Stimulated activated naive CD4-positive, alpha-beta T cell treated with Interleukin-2 at 50 U/mL for 16 hours (primary cell): ENCODE results near the gene IL17RB.

ENCODE experiments used
- DNase-seq: peaks from one replicate; lab custom pipeline; 2025; lab: John Stamatoyannopoulos, UW

Gene IL17RB, protein sequence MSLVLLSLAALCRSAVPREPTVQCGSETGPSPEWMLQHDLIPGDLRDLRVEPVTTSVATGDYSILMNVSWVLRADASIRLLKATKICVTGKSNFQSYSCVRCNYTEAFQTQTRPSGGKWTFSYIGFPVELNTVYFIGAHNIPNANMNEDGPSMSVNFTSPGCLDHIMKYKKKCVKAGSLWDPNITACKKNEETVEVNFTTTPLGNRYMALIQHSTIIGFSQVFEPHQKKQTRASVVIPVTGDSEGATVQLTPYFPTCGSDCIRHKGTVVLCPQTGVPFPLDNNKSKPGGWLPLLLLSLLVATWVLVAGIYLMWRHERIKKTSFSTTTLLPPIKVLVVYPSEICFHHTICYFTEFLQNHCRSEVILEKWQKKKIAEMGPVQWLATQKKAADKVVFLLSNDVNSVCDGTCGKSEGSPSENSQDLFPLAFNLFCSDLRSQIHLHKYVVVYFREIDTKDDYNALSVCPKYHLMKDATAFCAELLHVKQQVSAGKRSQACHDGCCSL

DNA sequence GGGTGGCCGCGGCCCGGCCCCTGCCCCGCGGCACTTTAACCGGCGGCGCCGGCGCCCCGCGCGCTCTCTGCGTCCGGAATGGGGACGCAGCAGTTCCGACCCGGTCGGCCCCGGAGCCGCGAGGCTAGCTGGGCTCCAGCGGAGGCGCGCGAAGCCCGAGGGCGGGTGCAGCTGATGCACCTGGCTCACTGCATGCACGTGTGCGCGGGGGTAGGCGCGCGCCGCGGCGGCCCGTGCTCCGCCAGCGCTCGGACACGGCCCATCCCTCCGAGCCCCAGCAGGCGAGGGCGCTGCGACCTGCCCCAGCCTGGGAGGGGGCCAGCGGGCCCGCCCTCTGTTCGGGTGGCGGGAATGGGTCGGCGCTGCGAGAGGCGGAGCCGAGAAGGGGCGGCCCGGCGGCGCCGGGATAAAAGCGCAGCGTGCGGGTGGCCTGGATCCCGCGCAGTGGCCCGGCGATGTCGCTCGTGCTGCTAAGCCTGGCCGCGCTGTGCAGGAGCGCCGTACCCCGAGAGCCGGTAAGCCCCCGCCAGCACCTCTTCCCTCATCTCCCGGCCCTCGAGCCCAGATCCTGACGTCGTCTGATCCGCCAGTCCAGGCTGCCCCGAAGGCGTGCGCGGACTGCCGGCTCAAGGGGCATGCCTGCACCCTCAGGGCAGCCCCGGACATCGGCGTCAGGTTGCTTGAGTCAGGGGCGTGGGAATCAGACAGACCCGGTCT is at the start of gene IL17RB, which contains the start of gene CHDH:
Gene IL17RB, plus strand, starts transcription at position 435 of the 717 bp plus-strand sequence. Its CDS starts 21 bp downstream, at position 456.
Gene CHDH, minus strand, starts transcription at position 286 of the 717 bp plus-strand sequence. CDS start 22,411 bp downstream, outside the sequence.
- DNase-seq, result no peak

DNA sequence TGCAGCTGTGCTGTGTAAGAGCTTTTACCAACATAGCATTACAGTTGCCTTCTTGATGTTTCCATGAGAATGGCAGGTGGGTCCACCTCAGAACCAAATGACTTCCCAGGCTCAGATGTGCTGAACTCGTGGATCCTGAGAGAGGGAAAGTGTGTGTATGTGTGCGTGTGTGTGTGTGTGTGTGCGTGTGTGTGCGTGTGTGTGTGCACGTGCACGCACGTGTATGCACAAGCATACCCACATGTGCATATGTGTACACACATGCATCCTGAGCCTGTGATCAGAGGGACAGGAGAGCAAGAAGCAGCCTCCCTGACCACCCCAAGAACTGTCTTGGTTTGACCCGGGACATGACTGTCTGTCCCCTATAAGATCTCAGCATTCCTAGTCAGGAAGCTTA is 48.2 kb upstream of the IL17RB start:
- DNase-seq, result no peak

DNA sequence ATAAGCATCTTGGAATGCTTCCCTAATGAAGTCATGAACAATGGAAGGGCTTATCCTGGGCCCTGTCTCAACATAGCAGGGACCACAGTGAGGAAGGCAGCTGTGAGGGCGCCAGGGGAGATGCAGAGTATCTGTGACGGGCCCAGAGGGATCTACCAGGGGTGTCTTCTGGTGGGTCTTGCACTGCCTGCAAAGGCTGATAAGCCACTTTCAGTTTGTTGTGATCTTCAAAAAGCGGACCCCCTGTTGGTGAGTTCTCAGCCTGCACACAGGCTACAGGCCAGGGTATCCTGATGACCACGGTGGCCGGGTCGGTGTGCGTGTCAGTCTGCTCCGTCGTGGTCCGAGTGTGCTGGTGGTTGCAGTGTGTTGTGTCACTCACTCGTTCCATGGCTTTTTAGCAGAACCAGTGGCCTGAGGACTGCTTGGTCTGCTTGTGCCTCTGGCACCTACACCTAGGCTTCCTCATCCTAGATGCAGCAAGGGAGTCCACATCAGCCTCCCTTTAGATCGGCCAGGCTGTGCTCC is 47.0 kb upstream of the IL17RB start:
- no peak for DNase-seq

DNA sequence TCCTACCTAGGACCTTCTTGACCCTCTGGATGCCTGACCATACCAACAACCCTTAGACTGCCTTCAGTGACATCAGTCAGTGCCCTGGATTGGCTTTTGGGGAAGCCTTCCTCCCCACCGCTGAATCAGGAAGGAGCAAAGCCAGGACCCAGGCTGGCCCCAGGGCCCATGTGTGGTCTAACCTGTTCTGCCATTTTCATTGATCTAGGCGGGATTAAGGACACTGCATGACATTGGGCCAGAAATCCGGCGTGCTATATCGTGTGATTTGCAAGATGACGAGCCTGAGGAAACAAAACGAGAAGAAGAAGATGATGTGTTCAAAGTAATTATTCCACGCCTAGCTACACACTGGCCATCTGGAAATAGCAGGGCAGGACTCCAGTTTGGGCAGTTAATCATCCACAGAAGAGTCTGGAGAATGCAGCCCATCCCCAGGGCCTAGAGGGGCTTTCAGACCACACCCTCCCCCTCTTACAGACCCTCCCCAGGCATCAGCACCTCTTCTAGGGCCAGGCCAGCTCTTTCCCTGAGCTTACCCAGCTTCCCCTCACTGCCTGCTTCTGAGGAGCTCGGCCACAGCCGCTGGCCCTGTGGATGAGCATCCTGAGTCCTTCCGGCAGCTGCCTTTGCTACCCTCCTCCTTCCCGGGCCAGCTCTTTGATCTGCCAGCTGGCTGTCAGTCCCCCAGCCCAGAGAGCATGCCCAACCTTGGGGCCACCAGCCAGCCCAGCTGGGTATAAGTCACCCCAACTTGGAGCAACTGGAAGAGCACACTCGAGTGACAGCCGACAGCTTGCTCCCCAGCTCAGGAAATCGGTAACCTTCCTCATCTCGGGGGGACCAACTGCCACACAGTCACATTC is 46.1 kb upstream of the IL17RB start:
- no peak for DNase-seq

DNA sequence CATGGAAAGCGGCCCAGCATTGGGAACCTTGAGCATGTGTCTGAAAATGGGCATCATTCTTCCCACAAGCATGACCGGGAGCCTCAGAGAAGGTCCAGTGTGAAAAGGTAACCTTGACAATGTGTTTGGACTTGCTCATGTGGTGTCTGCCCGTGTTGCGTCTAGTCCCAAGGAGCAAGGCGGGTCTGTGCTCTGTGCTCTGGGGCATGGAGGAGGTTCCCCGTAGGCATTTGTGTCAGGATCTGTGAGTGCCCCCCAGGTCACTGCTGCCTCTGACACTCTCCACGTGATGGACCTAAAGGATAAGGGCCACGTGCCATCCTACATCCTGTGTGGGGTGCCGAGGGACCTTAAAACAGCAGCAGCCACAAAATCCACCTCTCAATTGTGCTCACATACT is 45.0 kb upstream of the IL17RB start:
- DNase-seq, result no peak

DNA sequence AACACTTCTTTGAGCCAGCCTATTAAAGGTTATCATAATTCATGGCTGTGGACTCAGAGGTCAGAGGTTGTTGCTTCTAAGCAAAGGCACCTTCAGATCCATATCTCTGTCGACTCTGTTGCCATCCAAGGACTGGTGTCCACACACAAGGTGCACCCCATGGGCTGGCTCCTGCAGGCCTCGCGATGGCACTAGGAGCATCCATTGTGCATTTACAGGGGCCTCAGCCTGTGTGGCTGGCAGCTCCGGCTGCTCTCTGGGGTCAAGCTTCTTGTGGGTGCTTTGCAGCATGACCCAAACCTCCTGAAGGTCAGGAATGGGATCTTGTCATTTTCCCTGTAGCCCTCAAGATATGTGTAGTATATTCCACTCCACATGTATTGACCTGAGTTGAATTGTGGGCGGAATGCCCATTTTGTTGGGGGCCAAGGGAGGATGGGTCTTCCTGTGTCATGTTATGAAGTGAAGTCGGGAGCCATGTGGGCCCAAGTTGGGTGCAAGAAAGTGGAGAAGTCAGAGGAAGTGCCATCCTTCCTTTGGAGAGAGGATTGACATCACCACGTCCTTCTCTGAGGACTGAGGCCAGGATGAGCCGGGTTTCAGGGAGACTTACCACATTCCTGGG is 44.0 kb upstream of the IL17RB start:
- DNase-seq, result no peak

DNA sequence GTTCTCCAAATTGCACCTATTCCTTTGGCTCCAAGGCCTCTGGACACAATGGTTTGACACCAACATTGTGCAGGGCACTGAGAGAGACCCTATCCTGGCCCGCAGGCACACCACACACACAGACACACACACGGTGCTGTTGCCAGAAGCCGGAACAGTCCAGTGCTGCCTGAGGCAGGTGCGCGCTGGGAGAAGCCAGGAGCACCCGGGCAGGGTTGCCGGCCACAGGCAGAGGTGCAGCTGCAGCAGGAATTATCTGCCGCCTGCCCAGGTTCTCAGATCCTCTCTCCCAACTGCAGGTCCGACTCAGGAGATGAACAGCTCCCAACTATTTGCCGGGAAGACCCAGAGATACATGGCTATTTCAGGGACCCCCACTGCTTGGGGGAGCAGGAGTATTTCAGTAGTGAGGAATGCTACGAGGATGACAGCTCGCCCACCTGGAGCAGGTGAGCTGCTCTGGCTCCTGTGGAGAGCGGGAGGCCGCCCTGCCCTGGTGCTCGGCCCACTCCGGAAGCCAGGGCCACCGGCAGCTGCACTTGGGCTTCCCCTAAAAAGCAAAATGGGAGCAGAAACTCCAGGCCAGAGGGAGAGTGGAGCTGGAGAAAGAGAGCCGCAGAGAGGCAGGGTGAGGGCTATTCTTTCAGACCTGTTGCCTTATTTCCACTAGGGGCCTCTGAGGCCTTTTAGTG is 43.1 kb upstream of the IL17RB start:
- DNase-seq, result no peak

DNA sequence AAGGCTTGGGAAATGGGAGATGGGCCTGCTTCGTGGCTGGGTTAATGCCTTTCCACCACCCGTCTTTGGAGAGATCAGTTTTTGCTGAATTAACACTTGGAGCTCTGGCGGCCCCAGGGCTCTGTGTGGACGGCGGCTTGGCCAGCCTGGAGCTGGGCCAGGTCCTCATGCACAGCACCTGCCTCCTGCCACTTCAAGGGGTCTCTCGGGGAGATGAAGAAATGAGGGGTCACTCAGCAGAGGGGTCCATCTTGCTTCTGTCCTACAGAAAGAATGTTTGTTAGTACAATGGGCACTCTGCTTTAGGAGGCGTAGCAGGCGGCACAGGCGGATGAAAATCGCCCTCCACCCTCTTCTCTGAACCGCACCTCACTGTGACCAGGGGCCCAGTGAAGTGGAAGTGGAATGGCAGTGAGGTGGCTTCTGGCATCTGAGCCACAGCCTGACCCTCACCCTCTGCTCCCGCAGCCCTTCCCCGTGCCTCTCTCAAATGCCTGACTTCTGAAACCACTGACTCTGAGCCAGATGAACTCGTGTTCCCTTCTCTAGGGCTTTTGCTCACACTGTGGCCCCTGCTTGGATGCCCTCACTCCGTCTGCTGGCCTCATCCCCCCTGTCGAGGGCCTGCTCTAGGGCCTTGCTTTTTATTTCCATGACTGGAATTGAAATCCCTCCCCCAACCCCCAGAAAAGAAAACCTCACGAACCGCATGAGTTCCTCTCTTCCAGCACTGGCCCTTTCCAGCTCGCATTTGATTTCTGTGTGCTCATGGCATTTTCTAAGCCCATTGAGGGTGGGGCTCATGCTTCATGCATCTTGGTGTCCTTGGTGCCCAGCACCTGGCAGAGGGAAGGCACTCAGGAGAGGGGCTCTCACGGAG is 42.3 kb upstream of the IL17RB start:
- DNase-seq, result no peak

DNA sequence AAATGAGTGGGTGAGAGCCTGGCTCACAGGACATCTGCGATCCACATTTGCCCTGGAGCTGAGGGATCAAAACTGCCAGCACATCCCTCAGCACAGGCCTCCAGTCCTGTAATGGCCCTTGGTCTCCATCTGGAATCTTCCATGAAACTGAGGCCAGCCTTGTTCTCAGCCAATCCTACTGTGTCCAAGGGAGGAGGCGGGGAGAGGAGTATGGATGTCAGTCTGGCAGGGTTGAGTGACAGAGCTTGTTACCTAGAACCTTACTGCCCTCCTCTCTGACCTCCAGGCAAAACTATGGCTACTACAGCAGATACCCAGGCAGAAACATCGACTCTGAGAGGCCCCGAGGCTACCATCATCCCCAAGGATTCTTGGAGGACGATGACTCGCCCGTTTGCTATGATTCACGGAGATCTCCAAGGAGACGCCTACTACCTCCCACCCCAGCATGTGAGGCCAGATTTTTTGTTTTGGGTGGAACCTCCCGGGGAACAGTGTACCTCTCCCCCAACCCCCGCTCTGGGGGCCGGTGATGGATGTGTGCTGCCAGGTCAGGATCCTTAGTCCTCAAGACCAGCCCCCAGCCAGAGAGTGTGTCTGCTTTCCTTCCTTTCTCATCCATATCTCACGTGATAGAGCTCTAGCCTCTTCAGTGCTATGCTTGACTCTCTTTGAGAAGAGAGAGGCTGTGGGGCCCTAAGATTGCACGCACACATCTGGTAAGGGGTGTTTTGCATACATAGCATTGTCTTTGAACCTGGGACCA is 41.5 kb upstream of the IL17RB start:
- DNase-seq, result no peak

DNA sequence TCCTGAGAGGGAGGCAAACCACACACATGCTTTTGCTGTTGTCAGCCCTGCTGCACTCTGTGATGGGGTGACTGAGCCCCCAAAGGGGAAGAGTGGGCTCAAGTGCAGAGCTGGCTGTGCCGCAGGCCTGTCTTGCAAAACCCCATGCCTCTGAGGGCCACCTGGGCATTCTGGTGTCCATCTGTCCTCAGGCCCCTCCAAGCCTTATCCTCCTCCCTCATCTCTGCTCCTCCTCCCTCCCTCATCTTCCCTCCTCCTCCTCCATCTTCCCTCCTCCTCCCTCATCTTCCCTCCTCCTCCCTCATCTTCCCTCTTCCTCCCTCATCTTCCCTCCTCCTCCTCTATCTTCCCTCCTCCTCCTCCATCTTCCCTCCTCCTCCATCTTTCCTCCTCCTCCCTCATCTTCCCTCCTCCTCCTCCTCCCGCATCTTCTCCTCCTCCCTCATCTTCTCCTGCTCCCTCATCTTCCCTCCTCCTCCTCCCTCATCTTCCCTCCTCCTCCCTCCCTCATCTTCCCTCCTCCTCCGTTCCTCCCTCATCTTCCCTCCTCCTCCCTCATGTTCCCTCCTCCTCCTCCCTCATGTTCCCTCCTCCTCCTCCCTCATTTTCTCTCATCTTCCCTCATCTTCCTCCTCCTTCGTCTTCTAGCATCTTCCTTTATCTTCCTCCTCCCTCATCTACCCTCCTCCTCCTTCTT is 40.8 kb upstream of the IL17RB start:
- DNase-seq, result no peak

DNA sequence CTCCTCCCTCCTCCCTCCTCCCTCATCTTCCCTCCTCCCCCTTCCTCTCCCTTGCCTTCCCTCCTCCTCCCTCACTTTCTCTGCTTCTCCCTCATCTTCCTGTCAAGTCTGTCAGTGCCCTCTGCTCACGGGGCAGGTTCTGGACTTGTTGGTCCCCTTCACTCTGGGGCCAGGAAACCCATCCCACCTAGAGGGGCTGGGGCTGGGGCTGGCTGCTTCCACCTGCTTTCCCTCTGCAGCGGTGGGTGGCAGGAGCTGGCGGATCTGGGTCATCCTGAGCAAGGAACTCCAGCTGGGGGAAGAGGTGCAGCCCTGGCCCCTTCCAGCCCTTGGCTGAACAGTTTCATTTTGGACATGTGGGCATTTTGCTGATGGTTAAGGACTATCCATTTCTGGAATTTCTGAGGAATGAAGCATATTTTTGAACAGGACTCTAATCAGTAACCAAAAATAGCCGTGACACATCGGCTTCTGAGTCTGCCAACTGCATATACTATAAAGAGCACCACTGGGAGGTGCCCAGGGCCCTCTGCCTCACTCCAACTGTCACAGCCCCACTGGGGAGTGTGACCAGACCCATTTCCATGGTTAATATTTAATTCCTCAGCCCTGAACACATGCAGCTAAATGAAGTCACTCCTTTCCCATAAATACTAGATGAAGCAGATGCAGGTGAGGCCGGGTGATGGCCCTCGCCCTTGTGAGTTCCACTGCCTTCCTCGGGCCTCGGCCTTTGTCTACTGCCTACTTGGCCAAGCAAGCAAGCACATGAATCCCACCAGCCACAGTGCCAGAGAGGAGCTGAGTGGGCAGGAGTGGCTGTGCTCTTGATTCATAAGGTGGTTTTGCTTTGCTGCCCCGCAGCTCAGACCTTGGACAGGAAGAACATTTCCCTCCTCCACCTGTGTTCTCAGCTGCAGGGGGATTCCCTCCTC is 39.9 kb upstream of the IL17RB start:
- DNase-seq, result no peak

DNA sequence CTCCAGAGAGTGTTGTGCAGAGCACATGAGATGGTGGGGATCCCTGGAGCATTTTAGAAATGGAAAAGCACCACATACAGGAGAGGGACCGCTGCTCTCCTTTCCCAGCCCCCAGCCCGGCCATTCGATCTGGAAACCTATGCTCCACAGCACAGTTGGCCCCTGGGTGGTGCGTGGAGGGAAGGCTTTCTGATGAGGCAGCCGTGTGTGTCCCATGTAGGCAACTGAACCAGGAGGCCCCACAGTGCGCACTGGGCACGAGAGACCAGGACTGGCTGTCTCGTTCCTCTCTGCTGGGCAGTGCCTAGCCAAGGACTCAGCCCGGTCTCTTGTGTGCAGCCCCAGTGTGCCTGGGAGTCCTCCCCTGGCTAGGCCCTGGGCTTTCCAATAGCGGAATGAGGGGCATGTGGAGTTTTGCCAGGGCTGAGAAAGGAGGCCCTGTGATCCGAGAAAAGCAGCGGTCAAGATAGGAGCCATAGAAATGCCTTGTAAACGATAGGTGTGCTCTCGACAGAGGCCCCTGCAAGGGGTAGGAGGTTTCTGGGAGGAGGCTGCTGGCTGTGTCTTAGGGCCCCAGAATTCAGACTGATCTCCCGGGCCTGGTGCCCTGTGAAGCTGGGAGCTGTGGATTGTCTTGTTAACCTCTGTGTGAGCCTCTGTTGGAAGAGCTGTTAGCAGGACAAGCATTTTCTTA is 39.1 kb upstream of the IL17RB start:
- DNase-seq, result no peak

DNA sequence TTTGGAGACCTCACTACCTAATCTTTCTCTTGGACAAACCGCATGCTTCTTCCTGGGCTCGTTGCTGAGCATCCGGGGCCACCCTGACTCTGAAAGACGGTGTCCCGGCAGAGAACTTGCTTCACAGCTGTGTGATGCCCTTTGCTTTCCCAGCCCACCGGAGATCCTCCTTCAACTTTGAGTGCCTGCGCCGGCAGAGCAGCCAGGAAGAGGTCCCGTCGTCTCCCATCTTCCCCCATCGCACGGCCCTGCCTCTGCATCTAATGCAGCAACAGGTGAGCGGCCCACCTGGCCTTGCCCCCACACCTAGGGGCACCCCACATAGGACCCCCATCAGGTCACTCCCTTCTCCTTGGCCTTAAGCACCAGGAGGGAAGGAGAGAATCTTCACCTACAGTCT is 37.9 kb upstream of the IL17RB start:
- DNase-seq, result no peak

DNA sequence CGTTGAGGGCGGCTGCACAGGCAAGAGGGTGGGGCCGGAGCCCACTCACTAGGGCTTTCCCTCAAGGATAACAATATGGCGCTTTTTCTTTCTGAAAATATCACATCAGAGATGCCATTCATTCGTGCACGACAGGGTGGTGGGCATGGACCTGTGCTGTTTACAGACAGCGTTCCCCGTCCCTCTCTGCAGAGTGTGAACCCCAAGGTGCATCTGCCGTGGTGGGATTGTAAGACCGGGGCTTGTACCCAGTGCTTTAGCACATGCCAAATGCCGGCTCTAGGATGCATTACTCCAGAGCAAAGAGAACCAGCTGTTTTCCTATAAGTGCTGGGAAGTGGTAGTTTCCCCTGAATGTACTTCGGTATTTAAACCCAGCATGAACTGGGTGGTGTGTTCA is 37.1 kb upstream of the IL17RB start:
- DNase-seq, result no peak

DNA sequence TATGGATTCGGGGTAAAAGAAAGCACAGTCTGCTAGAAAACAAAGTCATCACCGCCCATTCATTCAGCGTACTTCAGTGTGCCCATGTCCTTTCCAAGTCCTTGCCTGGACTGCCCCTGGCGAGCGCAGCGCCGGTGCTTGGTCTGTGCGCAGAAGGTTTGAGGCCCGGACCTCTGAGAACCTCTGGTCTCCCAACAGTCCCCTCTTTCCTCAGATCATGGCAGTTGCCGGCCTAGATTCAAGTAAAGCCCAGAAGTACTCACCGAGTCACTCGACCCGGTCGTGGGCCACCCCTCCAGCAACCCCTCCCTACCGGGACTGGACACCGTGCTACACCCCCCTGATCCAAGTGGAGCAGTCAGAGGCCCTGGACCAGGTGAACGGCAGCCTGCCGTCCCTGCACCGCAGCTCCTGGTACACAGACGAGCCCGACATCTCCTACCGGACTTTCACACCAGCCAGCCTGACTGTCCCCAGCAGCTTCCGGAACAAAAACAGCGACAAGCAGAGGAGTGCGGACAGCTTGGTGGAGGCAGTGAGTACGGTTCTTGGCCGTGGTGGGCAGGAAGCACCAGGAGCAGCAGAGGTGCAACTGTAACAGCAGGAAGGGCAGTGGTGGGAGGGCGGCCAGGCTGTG is 36.5 kb upstream of the IL17RB start:
- no peak for DNase-seq
